Keratinocyte (primary cell): ENCODE measurements around the gene CHL1. TPM values are rescaled to one million over a fixed set of nuclear protein-coding genes. Genes with fewer than 3 reads are reported as not detected.

Source experiments
- DNase-seq: peaks from one replicate; pipeline ENCODE4 v3.0.0-alpha.2; 2011; ENCODE audit warnings: low read depth, missing footprints, low spot score
- FAIRE-seq: peaks from 2 replicates; lab custom pipeline; 2011; peaks lifted over from hg19 to GRCh38; lab: Jason Lieb, UNC
- H2AFZ ChIP-seq: 2 replicates; pipeline ENCODE4 v1.6.0; 2012; ENCODE audit warnings: low read length, control low read depth, inconsistent platforms; ENCODE audit not compliant: control insufficient read depth
- H3K27ac ChIP-seq: 2 replicates; pipeline ENCODE4 v1.5.1; 2011; ENCODE audit warnings: low read length; ENCODE audit not compliant: control insufficient read depth, insufficient read depth
- H3K27me3 ChIP-seq: 3 replicates; pipeline ENCODE4 v1.6.0; 2011; ENCODE audit warnings: low read length; ENCODE audit not compliant: control insufficient read depth, insufficient read depth; ENCODE audit errors: extremely low read depth
- H3K36me3 ChIP-seq, 2 experiments: 2 replicates in 1 of 2; 3 replicates in 1 of 2; pipeline ENCODE4 v1.5.1; 2011; ENCODE audit warnings: low read length in 2 of 2, mild to moderate bottlenecking in 1 of 2; ENCODE audit not compliant: control insufficient read depth in 2 of 2, insufficient read depth in 2 of 2; ENCODE audit errors: extremely low read depth in 1 of 2
- H3K4me1 ChIP-seq: 3 replicates; pipeline ENCODE4 v1.5.1; 2011; ENCODE audit warnings: low read length; ENCODE audit not compliant: control insufficient read depth, insufficient read depth; ENCODE audit errors: extremely low read depth
- H3K4me2 ChIP-seq: 3 replicates; pipeline ENCODE4 v1.6.0; 2011; ENCODE audit warnings: low read depth, low read length; ENCODE audit not compliant: control insufficient read depth, insufficient read depth; ENCODE audit errors: extremely low read depth
- H3K4me3 ChIP-seq, 3 experiments: fragments of 200-600 bp in 1 of 3; sonication (generic) in 1 of 3; 2 replicates in 2 of 3; 3 replicates in 1 of 3; pipeline ENCODE4 v1.5.1; 2011 to 2016; ENCODE audit warnings: low read length in 3 of 3, mild to moderate bottlenecking in 3 of 3, control low read depth in 2 of 3, inconsistent platforms in 1 of 3, low read depth in 1 of 3, mixed read lengths in 1 of 3, mixed run types in 1 of 3, moderate library complexity in 1 of 3; ENCODE audit not compliant: control insufficient read depth in 2 of 3, insufficient read depth in 2 of 3; ENCODE audit errors: extremely low read depth in 1 of 3
- H3K79me2 ChIP-seq: 2 replicates; pipeline ENCODE4 v1.6.0; 2012; ENCODE audit warnings: low read length; ENCODE audit not compliant: control insufficient read depth, insufficient read depth
- H3K9ac ChIP-seq: 3 replicates; pipeline ENCODE4 v1.6.0; 2011; ENCODE audit warnings: low read length; ENCODE audit not compliant: control insufficient read depth, insufficient read depth; ENCODE audit errors: extremely low read depth
- H3K9me1 ChIP-seq: 3 replicates; pipeline ENCODE4 v1.6.0; 2011; ENCODE audit warnings: low read length; ENCODE audit not compliant: control insufficient read depth, insufficient read depth; ENCODE audit errors: extremely low read depth
- H3K9me3 ChIP-seq: 2 replicates; pipeline ENCODE4 v1.5.1; 2012; ENCODE audit warnings: low read depth, low read length; ENCODE audit not compliant: control insufficient read depth
- H4K20me1 ChIP-seq: 3 replicates; pipeline ENCODE4 v1.6.0; 2011; ENCODE audit warnings: low read length; ENCODE audit not compliant: control insufficient read depth, insufficient read depth; ENCODE audit errors: extremely low read depth
- CTCF ChIP-seq, 3 experiments: IDR thresholded peaks in 1 of 3; conservative IDR thresholded peaks in 1 of 3; optimal IDR thresholded peaks in 1 of 3; 2 replicates in 2 of 3; 3 replicates in 1 of 3; pipeline versions ENCODE3 to v1.5.1; 2011; ENCODE audit warnings: low read length in 3 of 3, mild to moderate bottlenecking in 3 of 3, moderate library complexity in 2 of 3, control low read depth in 1 of 3, inconsistent platforms in 1 of 3; ENCODE audit not compliant: insufficient read depth in 2 of 3; ENCODE audit errors: extremely low read depth in 1 of 3
- EZH2 ChIP-seq: IDR thresholded peaks from one replicate; pipeline ENCODE4 v1.6.1; 2012; ENCODE audit warnings: inconsistent platforms, mild to moderate bottlenecking, low read length, moderate library complexity
- dilution Hi-C: fragments of 300-500 bp; cut with MboI; formaldehyde crosslinking; loops from one replicate; pipeline ENCODE4 v1.7.0; 2020; ENCODE audit warnings: low sequenced_read_pairs; ENCODE audit not compliant: extremely low pct_ligation_motif_present
- polyA plus RNA-seq, 5 experiments: library from polyadenylated mRNA; depleted of rRNA in 3 of 5; stranded (reverse) in 3 of 5; stranded (forward) in 1 of 5; unstranded in 1 of 5; fragments of >200 nt; gene quantifications; 1 replicate in 1 of 5; 2 replicates in 3 of 5; 3 replicates in 1 of 5; pipeline versions ENCODE4 v1.2.1 to v1.2.3, GENCODE V29; 2011 to 2012; ENCODE audit warnings: missing spikeins in 2 of 5, low read depth in 1 of 5, low replicate concordance in 1 of 5

The CHL1 gene
- polyA plus RNA-seq, 1 donor (not counting 4 experiments of a cell fraction or from before 2014, with no cell fraction given), result 0.04 TPM

- no peak overlapping the region for H3K4me2 ChIP-seq
- no peaks in the 10 kb centered on the region for H3K27me3 ChIP-seq
- H3K4me3 ChIP-seq, result no peak overlapping the region
- DNase-seq (no peak), FAIRE-seq (no peak)
- H3K79me2 ChIP-seq, result no peaks in the 10 kb centered on the region
- H3K9me3 ChIP-seq, result no peaks in the 10 kb centered on the region
- H3K27ac ChIP-seq, result no peak overlapping the region
- no peak overlapping the region for H2AFZ ChIP-seq
- TF ChIP-seq CTCF (optimal IDR thresholded peaks at IDR 0.05 in 1 of 3, IDR thresholded peaks at IDR 0.05 in 1 of 3, conservative IDR thresholded peaks at IDR 0.05 in 1 of 3; ENCODE audit: extremely low read depth in 1 of 3, insufficient read depth in 2 of 3, low read length in 3 of 3) (no peak), EZH2 (no peak)
- dilution Hi-C loops, result no loop called here
- no peaks in the 10 kb centered on the region for H3K4me1 ChIP-seq
- H4K20me1 ChIP-seq, result no peaks in the 10 kb centered on the region
- H3K9me1 ChIP-seq, result no peaks in the 10 kb centered on the region
- no peaks in the 10 kb centered on the region for H3K36me3 ChIP-seq
- H3K9ac ChIP-seq, result no peak overlapping the region
These were observed 20.7 kb downstream of the CHL1 start for GRCh38 chr3:217099-217813.

GRCh38 chr3:217948-218347, 21.4 kb downstream of the CHL1 start:
- Histone ChIP-seq H3K4me3 (no peak overlapping the region), H3K9me3 (no peaks in the 10 kb centered on the region), H3K79me2 (no peaks in the 10 kb centered on the region), H3K27ac (no peak overlapping the region), H2AFZ (no peak overlapping the region), H3K4me2 (no peak overlapping the region), H3K4me1 (no peaks in the 10 kb centered on the region), H3K27me3 (no peaks in the 10 kb centered on the region), H3K9ac (no peak overlapping the region), H3K9me1 (no peaks in the 10 kb centered on the region), H3K36me3 (no peaks in the 10 kb centered on the region), H4K20me1 (no peaks in the 10 kb centered on the region)
- FAIRE-seq (no peak), DNase-seq (no peak)
- dilution Hi-C loops, result no loop called here
- TF ChIP-seq EZH2 (no peak), CTCF (optimal IDR thresholded peaks at IDR 0.05 in 1 of 3, IDR thresholded peaks at IDR 0.05 in 1 of 3, conservative IDR thresholded peaks at IDR 0.05 in 1 of 3; ENCODE audit: extremely low read depth in 1 of 3, insufficient read depth in 2 of 3, low read length in 3 of 3) (no peak)
